Loucy (cell line): Measurements from ENCODE around the gene CSF1R.

Source experiments
- H2AFZ ChIP-seq: fragments of 200-600 bp; sonication (generic); 2 replicates; pipeline ENCODE4 v1.6.0; 2016; ENCODE audit warnings: antibody characterized with exemption, mild to moderate bottlenecking, low read length, moderate library complexity
- H3F3A ChIP-seq: fragments of 200-600 bp; 2 replicates; pipeline ENCODE4 v1.6.0; 2016; ENCODE audit warnings: antibody characterized with exemption, low read depth, mild to moderate bottlenecking
- H3K27me3 ChIP-seq: fragments of 200-600 bp; sonication (generic); 2 replicates; pipeline ENCODE4 v1.6.1; 2014; ENCODE audit warnings: low read length, mild to moderate bottlenecking; ENCODE audit not compliant: insufficient read depth, poor library complexity, severe bottlenecking
- H3K36me3 ChIP-seq: fragments of 200-600 bp; sonication (generic); 2 replicates; pipeline ENCODE4 v1.6.1; 2016; ENCODE audit warnings: low read length; ENCODE audit not compliant: insufficient read depth
- H3K4me1 ChIP-seq: fragments of 200-600 bp; sonication (generic); 2 replicates; pipeline ENCODE4 v1.5.1; 2014; ENCODE audit warnings: low read length, mild to moderate bottlenecking; ENCODE audit not compliant: insufficient read depth, poor library complexity, severe bottlenecking
- H3K4me2 ChIP-seq: fragments of 200-600 bp; sonication (generic); 2 replicates; pipeline ENCODE4 v1.6.0; 2014; ENCODE audit warnings: antibody characterized with exemption, low read length, low read depth, mild to moderate bottlenecking; ENCODE audit not compliant: poor library complexity, severe bottlenecking
- H3K4me3 ChIP-seq: fragments of 200-600 bp; sonication (generic); 2 replicates; pipeline ENCODE4 v1.5.1; 2014; ENCODE audit warnings: low read length, mild to moderate bottlenecking, mixed read lengths; ENCODE audit not compliant: poor library complexity, severe bottlenecking
- H3K79me2 ChIP-seq: fragments of 200-600 bp; sonication (generic); 2 replicates; pipeline ENCODE4 v1.6.1; 2014; ENCODE audit warnings: low read length; ENCODE audit not compliant: insufficient read depth
- H3K9ac ChIP-seq: fragments of 200-600 bp; sonication (generic); 2 replicates; pipeline ENCODE4 v1.6.0; 2014; ENCODE audit warnings: mild to moderate bottlenecking, low read depth, low read length, moderate library complexity; ENCODE audit not compliant: poor library complexity, severe bottlenecking
- H3K9me2 ChIP-seq: fragments of 200-600 bp; sonication (generic); replicated peaks from 2 replicates; pipeline ENCODE4 v1.6.1; 2016; ENCODE audit warnings: low read depth, low read length, mixed read lengths
- H3K9me3 ChIP-seq: fragments of 200-600 bp; sonication (generic); 2 replicates; pipeline ENCODE4 v1.6.1; 2014; ENCODE audit warnings: mild to moderate bottlenecking, antibody characterized with exemption, low read length, low read depth; ENCODE audit not compliant: insufficient read depth
- H4K20me1 ChIP-seq: fragments of 200-600 bp; sonication (generic); 2 replicates; pipeline ENCODE4 v1.6.0; 2014; ENCODE audit warnings: antibody characterized with exemption, low read length, mild to moderate bottlenecking; ENCODE audit not compliant: insufficient read depth, poor library complexity, severe bottlenecking
- EZH2phosphoT487 ChIP-seq: fragments of 200-600 bp; IDR thresholded peaks from 2 replicates; pipeline ENCODE4 v1.6.1; 2018; ENCODE audit warnings: antibody characterized with exemption, mild to moderate bottlenecking, moderate library complexity, borderline replicate concordance
- TF ChIP-seq, protein P1 (sequence below): fragments of 200-600 bp; sonication (generic); conservative IDR thresholded peaks from 2 replicates; pipeline ENCODE4 v1.5.1; 2014; ENCODE audit warnings: mild to moderate bottlenecking, antibody characterized with exemption, low read length

CSF1R gene

DNA sequence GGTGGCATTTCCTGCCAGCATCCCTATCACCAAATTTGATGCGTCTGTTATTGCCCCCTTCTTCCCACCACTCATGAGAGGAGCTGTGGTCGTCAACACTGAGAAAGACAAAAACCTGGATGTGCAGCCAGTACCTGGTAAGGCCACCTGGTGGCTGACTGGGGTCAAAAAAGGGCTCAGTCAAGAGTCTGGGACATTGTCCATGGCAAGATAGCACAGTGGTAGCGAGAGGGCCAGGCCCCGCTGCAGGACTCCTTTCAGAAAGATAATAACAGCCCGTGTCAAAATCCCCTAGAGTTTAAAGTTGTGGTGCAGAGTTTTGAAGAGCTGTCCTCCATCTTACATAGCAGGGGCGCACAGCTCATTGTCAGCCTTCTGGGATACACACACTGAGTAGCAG is 40.8 kb downstream of the CSF1R start:
- Histone ChIP-seq H3K79me2 (no peaks in the 10 kb centered on the region), H3K4me3 (no peak overlapping the region), H3K27me3 (no peaks in the 10 kb centered on the region), H3K9me2 (no peaks in the 10 kb centered on the region), H3K4me1 (no peaks in the 10 kb centered on the region), H3K4me2 (no peak overlapping the region), H3K9me3 (no peaks in the 10 kb centered on the region), H3K36me3 (peaks cover 96% of the 10 kb centered on the region; the same call in 1 of the 2 replicates), H4K20me1 (no peaks in the 10 kb centered on the region), H3F3A (no peaks in the 10 kb centered on the region), H3K9ac (no peak overlapping the region), H2AFZ (no peak overlapping the region)
- TF ChIP-seq, protein P1, sequence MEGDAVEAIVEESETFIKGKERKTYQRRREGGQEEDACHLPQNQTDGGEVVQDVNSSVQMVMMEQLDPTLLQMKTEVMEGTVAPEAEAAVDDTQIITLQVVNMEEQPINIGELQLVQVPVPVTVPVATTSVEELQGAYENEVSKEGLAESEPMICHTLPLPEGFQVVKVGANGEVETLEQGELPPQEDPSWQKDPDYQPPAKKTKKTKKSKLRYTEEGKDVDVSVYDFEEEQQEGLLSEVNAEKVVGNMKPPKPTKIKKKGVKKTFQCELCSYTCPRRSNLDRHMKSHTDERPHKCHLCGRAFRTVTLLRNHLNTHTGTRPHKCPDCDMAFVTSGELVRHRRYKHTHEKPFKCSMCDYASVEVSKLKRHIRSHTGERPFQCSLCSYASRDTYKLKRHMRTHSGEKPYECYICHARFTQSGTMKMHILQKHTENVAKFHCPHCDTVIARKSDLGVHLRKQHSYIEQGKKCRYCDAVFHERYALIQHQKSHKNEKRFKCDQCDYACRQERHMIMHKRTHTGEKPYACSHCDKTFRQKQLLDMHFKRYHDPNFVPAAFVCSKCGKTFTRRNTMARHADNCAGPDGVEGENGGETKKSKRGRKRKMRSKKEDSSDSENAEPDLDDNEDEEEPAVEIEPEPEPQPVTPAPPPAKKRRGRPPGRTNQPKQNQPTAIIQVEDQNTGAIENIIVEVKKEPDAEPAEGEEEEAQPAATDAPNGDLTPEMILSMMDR: peak; percentile 37
- no peak for TF ChIP-seq EZH2phosphoT487

DNA sequence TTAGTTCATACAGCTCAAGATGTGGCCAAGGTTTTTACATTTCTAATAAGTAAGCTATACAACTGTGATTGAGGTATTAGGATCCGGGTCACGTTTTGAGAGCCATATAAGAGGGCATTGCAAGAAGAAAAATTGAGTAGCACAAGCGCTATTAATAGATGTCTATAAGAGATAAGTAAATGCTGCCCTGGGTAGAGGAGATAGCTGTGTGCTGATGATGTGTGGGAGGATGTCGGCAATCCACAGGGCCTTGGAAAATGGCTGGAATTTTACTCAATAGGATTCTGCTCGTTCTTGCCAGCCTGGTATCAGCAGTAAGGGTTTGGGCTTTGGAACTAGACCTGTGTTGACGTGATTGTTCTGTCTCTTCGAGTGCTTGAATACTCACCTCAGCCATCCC is 41.6 kb downstream of the CSF1R start:
- Histone ChIP-seq H3K9ac (no peak overlapping the region), H3K4me3 (no peak overlapping the region), H3K9me2 (no peaks in the 10 kb centered on the region), H3F3A (no peaks in the 10 kb centered on the region), H3K4me1 (no peaks in the 10 kb centered on the region), H3K9me3 (no peaks in the 10 kb centered on the region), H4K20me1 (no peaks in the 10 kb centered on the region), H3K27me3 (no peaks in the 10 kb centered on the region), H3K79me2 (no peaks in the 10 kb centered on the region), H2AFZ (no peak overlapping the region), H3K4me2 (no peak overlapping the region), H3K36me3 (peaks cover 94% of the 10 kb centered on the region; the same call in 1 of the 2 replicates)
- TF ChIP-seq, protein P1: no peak

DNA sequence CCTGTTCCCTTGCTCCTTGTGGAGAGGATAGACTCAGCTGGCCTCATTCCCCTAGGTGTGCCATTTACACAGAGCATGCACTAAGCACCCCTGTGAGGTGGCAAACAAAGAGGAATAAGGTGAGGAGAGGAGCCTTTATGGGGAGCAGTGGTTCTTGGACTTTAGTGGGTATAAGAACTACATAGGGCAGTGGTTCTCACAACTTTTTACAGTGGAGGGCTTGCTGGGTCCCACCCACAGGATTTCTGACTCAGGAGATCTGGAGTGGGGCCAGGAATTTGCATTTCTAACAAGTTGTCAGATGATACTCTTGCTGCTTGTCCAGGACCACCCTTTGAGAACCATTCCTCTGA is 42.0 kb downstream of the CSF1R start:
- no peaks in the 10 kb centered on the region for H3K4me1 ChIP-seq
- H4K20me1 ChIP-seq: no peaks in the 10 kb centered on the region
- H3K79me2 ChIP-seq: no peaks in the 10 kb centered on the region
- peaks cover 94% of the 10 kb centered on the region; the same call in 1 of the 2 replicates for H3K36me3 ChIP-seq
- H2AFZ ChIP-seq: no peak overlapping the region
- no peaks in the 10 kb centered on the region for H3K27me3 ChIP-seq
- H3K4me3 ChIP-seq: no peak overlapping the region
- H3K9ac ChIP-seq: no peak overlapping the region
- no peak overlapping the region for H3K4me2 ChIP-seq
- H3K9me3 ChIP-seq: no peaks in the 10 kb centered on the region
- H3K9me2 ChIP-seq: no peaks in the 10 kb centered on the region
- no peak for TF ChIP-seq EZH2phosphoT487
- TF ChIP-seq, protein P1: no peak
- H3F3A ChIP-seq: no peaks in the 10 kb centered on the region
